RCC 7860 (cell line): ENCODE measurements around the gene ARV1.

Source experiments
- DNase-seq: peaks from one replicate; pipeline ENCODE4 v3.0.0-alpha.2; 2015; ENCODE audit warnings: low spot score
- FAIRE-seq: peaks from 2 replicates; lab custom pipeline; 2012; peaks lifted over from hg19 to GRCh38; lab: Jason Lieb, UNC

ARV1 gene

GRCh38 chr1:230978491-230979388, at the start of gene ARV1, which contains the start of gene TTC13:
TSS of gene ARV1 (plus strand) at chr1:230979094. CDS start at chr1:230979106, 12 bp downstream.
TSS of gene TTC13 (minus strand) at chr1:230978861. CDS start at chr1:230978830, 31 bp downstream.
- DNase-seq (peak; percentile 98), FAIRE-seq (peak; percentile 84)

- FAIRE-seq (no peak), DNase-seq (no peak)
Observed at GRCh38 chr1:230930986-230931385, 47.9 kb upstream of the ARV1 start.

- FAIRE-seq = no peak
- no peak for DNase-seq
Observed at GRCh38 chr1:230935852-230936251, 43.0 kb upstream of the ARV1 start.

GRCh38 chr1:230936475-230936874, 42.4 kb upstream of the ARV1 start:
- no peak for FAIRE-seq
- DNase-seq = no peak

- DNase-seq (no peak), FAIRE-seq (no peak)
Observed at GRCh38 chr1:230937371-230937770, 41.5 kb upstream of the ARV1 start.

GRCh38 chr1:230938924-230939368, 39.9 kb upstream of the ARV1 start:
- DNase-seq = no peak
- FAIRE-seq = no peak

- DNase-seq (no peak), FAIRE-seq (no peak)
Observed at GRCh38 chr1:230939806-230940489, 38.9 kb upstream of the ARV1 start.

- no peak for FAIRE-seq
Observed at GRCh38 chr1:230940848-230941247, 38.0 kb upstream of the ARV1 start.

GRCh38 chr1:230943048-230943593, 35.8 kb upstream of the ARV1 start:
- FAIRE-seq (no peak), DNase-seq (no peak)

More at GRCh38 chr1:230940848-230941247, 38.0 kb upstream of the ARV1 start:
- DNase-seq = no peak

- DNase-seq (no peak), FAIRE-seq (no peak)
Observed at GRCh38 chr1:230948301-230948700, 30.6 kb upstream of the ARV1 start.

GRCh38 chr1:230948903-230949302, 30.0 kb upstream of the ARV1 start:
- FAIRE-seq (no peak), DNase-seq (no peak)

GRCh38 chr1:230950404-230950803, 28.5 kb upstream of the ARV1 start:
- no peak for FAIRE-seq

GRCh38 chr1:230957580-230957989, 21.3 kb upstream of the ARV1 start:
- no peak for FAIRE-seq
- DNase-seq = no peak

More at GRCh38 chr1:230950404-230950803, 28.5 kb upstream of the ARV1 start:
- no peak for DNase-seq

- FAIRE-seq = no peak
Observed at GRCh38 chr1:230958370-230958769, 20.5 kb upstream of the ARV1 start.

GRCh38 chr1:230964896-230965295, 14.0 kb upstream of the ARV1 start:
- DNase-seq = no peak

More at GRCh38 chr1:230958370-230958769, 20.5 kb upstream of the ARV1 start:
- no peak for DNase-seq

GRCh38 chr1:230965535-230965934, 13.4 kb upstream of the ARV1 start:
- no peak for DNase-seq
- no peak for FAIRE-seq

More at GRCh38 chr1:230964896-230965295, 14.0 kb upstream of the ARV1 start:
- FAIRE-seq = no peak

- DNase-seq = no peak
- peak; percentile 62 for FAIRE-seq
Observed at GRCh38 chr1:230966358-230966873, 12.5 kb upstream of the ARV1 start.

- FAIRE-seq (no peak), DNase-seq (no peak)
Observed at GRCh38 chr1:230970432-230970831, 8.5 kb upstream of the ARV1 start.

- DNase-seq (no peak), FAIRE-seq (no peak)
Observed at GRCh38 chr1:230971771-230972170, 7.1 kb upstream of the ARV1 start.

GRCh38 chr1:230972855-230973271, 6.0 kb upstream of the ARV1 start:
- no peak for FAIRE-seq
- no peak for DNase-seq

- FAIRE-seq (no peak), DNase-seq (no peak)
Observed at GRCh38 chr1:230975636-230976035, 3.3 kb upstream of the ARV1 start.
